Cardiac fibroblast (primary cell): ENCODE results near the gene RPL39.
"Not testable (repeated sequence)": the region's sequence is repeated elsewhere in the genome, so short reads cannot be mapped to it uniquely, and the experiment has no call there.

Experiments used
- DNase-seq, 2 donors: peaks; one replicate each; pipeline versions ENCODE4 v3.0.0 to v3.0.0-alpha.2; 2010; ENCODE audit warnings: low read depth in 2 of 2
- H3K4me3 ChIP-seq, 2 donors: replicated peaks in 1 of 2; 1 replicate in 1 of 2; 2 replicates in 1 of 2; pipeline ENCODE4 v1.5.1; 2011; ENCODE audit warnings: low read depth in 2 of 2, low read length in 2 of 2, mild to moderate bottlenecking in 2 of 2, moderate library complexity in 1 of 2
- CTCF ChIP-seq: IDR thresholded peaks from one replicate; pipeline ENCODE4 v1.5.1; 2011; ENCODE audit warnings: low read depth, mild to moderate bottlenecking, low read length, inconsistent platforms

The RPL39 gene

GRCh38 chrX:119816300-119816699 lies 24.9 kb upstream of the RPL39 start:
- DNase-seq: no peak
- TF ChIP-seq CTCF: no peak

DNA sequence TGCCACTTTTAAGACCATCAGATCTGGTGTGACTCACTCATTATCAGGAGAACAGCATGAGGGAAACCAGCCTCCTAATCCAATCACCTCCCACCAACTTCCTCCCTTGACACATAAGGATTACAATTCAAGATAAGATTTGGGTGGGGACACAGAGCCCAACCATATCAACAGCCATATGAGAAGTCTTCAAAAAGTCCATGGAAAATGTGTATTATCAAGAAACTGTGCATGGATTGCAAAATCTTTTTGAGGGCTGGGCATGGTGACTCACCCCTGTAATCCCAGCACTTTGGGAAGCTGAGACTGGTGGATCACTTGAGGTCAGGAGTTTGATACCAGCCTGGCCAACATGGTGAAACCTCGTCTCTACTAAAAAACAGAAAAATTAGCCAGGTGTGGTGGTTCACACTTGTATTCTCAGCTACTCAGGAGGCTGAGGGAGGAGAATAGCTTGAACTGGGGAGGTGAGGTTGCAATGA lies 17.8 kb upstream of the RPL39 start:
- no peak overlapping the region for H3K4me3 ChIP-seq
- DNase-seq: peak in 1 of 2 donors; percentile 41
- no peak for TF ChIP-seq CTCF

More at GRCh38 chrX:119816300-119816699, 24.9 kb upstream of the RPL39 start:
- H3K4me3 ChIP-seq: no peak overlapping the region

DNA sequence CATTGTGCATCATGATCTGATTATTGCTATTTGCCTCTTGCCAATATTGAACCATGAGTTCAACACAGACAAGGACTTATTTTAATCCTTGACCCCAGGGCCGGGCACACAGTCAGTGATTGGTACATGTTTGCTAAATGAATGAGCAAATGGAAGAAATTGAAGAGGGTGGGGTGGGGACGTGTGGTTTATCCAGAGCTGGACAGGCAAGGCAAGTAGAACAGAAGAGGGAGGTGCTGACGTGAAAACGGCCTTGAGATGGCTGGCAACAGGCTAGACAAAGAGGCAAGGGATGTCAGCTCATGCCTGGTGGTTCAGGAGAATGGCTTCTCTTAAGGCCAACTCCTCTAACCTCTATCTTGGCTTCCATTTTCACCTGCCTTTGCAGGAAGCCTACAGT lies 17.0 kb upstream of the RPL39 start:
- not testable (repeated sequence) for DNase-seq, H3K4me3 ChIP-seq

DNA sequence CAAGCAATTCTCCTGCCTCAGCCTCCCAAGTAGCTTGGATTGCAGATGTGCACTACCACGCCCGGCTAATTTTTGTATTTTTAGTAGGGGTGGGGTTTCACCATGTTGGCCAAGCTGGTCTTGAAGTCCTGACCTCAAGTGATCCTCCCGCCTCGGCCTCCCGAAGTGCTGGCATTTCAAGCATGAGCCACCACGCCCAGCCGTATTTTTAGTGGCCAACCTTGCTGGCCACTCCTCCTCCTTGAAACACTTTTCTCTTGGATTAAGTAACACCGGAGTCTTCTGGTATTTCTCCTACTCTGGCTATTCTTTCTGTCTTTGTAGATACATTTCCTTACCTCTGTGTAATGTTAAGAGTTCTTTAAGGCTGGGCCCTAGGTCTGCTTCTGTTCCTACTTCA lies 11.1 kb upstream of the RPL39 start:
- no peak for TF ChIP-seq CTCF
- no peak overlapping the region for H3K4me3 ChIP-seq
- DNase-seq: no peak

DNA sequence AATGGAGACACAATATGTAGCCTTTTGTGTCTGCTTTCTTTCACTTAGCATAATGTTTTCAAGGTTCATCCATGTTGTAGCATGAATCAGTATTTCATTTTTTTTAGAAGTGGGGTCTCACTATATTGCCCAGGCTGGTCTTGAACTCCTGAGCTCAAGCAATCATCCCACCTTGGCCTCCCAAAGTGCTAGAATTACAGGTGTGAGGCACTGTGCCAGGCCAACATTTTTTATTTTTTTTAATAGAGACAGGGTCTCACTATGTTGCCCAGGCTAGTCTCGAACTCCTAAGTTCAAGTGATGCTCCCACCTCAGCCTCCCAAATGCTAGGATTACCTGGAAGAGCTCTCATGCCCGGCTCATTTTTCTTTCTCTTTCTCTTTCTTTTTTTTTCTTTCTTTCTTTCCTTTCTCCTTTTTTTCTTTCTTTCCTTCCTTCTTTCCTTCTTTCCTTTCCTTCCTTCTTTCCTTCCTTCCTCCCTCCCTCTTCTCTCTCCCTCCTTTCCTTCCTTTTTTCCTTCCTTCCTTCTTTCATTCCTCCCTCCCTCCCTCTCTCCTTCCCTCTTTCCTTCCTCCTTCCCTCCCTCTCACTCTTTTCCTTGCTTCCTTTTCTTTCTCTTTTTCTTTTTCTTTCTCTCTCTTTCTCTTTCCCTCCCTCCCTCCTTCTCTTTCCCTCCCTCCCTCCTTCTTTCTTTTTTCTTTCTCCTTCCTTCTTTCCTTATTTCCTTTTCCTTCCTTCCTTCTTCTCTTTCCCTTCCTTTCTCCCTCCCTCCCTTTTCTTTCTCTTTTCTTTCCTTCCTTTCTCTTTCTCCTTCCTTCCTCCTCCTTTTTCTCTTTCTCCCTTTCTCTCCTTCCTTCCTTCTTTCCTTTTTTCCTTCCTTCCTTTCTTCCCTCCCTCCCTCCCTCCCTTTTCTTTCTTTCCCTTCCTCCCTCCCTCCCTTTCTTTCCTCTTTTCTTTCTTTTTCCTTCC lies 10.1 kb upstream of the RPL39 start:
- DNase-seq: no peak
- no peak for TF ChIP-seq CTCF
- no peak overlapping the region for H3K4me3 ChIP-seq

GRCh38 chrX:119790977-119791436 lies 423 bp downstream of the RPL39 start:
- DNase-seq: peak; percentile 43 to 52
- TF ChIP-seq CTCF: no peak
- H3K4me3 ChIP-seq: peak overlapping the region; percentile 72 to 74

DNA sequence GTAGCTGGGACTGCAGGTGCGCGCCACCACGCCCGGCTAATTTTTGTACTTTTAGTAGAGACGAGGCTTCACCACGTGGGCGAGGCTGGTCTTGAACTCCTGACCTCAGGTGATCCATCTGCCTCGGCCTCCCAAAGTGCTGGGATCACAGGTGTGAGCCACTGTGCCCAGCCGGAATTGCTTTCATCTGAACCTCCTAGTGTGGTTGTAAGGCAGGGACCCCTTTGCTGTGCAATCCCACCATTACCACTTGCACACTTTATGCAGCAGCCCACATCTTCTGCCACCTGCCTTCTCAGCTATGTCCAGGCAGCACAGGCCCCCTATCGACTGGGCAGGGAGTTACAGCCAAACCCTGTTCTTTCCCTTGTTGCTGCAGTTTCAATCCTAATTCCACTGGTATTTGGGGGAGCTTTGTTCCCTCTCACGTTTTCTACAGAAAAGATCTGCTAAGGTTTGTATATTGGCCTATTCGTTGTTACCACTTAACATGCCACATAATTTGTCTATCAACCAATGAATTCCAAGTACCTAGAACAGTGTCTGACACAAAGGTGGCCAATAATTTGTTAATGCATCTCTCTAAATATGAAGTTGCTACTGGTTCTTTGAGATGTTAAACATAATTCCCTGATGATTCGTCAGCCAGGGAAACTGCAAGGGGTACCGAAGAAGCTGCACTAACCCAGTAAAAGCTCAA lies 6.5 kb downstream of the RPL39 start:
- no peak overlapping the region for H3K4me3 ChIP-seq
- TF ChIP-seq CTCF: peak; percentile 74
- peak; percentile 36 to 47 for DNase-seq
